HepG2 (cell line): ENCODE results near the gene INTS3. TPM values are rescaled to one million over a fixed set of nuclear protein-coding genes. Genes with fewer than 3 reads are reported as not detected.

ENCODE experiments used
- ATRX ChIP-seq: sonication (generic); formaldehyde crosslinking; IDR thresholded peaks from 2 replicates; pipeline ENCODE4 v1.4.0; 2020; ENCODE audit warnings: missing genetic modification reagents, borderline replicate concordance
- ESRRA ChIP-seq: sonication (generic); formaldehyde crosslinking; IDR thresholded peaks from 2 replicates; pipeline ENCODE4 v1.5.1; 2020; ENCODE audit warnings: mild to moderate bottlenecking, low read depth, missing genetic modification reagents
- HMGA1 ChIP-seq: sonication (generic); formaldehyde crosslinking; conservative IDR thresholded peaks from 2 replicates; pipeline ENCODE4 v1.4.0; 2020; ENCODE audit warnings: missing genetic modification reagents
- KAT8 ChIP-seq: IDR thresholded peaks from 2 replicates; pipeline ENCODE4 v1.6.1; 2016; ENCODE audit warnings: missing genetic modification reagents, missing compliant biosample characterization
- NFYC ChIP-seq: IDR thresholded peaks from 2 replicates; pipeline ENCODE4 v1.6.1; 2016; ENCODE audit warnings: missing genetic modification reagents, missing compliant biosample characterization
- PHF20 ChIP-seq: sonication (generic); formaldehyde crosslinking; IDR thresholded peaks from 2 replicates; pipeline ENCODE4 v1.5.0; 2020; ENCODE audit warnings: mild to moderate bottlenecking, missing genetic modification reagents
- POLR2A ChIP-seq, 2 experiments: IDR thresholded peaks; 2 replicates each; pipeline ENCODE4 v1.6.1; 2011; ENCODE audit warnings: low read depth in 2 of 2, low read length in 2 of 2, mild to moderate bottlenecking in 1 of 2, moderate library complexity in 1 of 2; ENCODE audit not compliant: insufficient read depth in 1 of 2
- RNF2 ChIP-seq: fragments of 450-650 bp; conservative IDR thresholded peaks from 2 replicates; pipeline ENCODE4 v1.6.1; 2016; ENCODE audit warnings: low read depth
- SMAD1 ChIP-seq: sonication (generic); formaldehyde crosslinking; IDR thresholded peaks from 2 replicates; pipeline ENCODE4 v1.4.0; 2020; ENCODE audit warnings: missing genetic modification reagents, low read depth, mild to moderate bottlenecking, borderline replicate concordance
- TEAD2 ChIP-seq: sonication (generic); formaldehyde crosslinking; IDR thresholded peaks from 2 replicates; pipeline ENCODE4 v1.9.0; 2021; ENCODE audit warnings: missing genetic modification reagents
- YY1 ChIP-seq: IDR thresholded peaks from 2 replicates; pipeline ENCODE4 v1.6.1; 2011; ENCODE audit warnings: low read length, low read depth, moderate library complexity, mild to moderate bottlenecking; ENCODE audit not compliant: insufficient read depth, insufficient replicate concordance
- ZNF143 ChIP-seq: sonication (generic); formaldehyde crosslinking; IDR thresholded peaks from 2 replicates; pipeline ENCODE4 v1.4.0; 2020; ENCODE audit warnings: missing genetic modification reagents
- ZNF430 ChIP-seq: sonication (generic); formaldehyde crosslinking; IDR thresholded peaks from 2 replicates; pipeline ENCODE4 v1.9.0; 2021; ENCODE audit warnings: mild to moderate bottlenecking, missing genetic modification reagents
- ZNF572 ChIP-seq: sonication (generic); formaldehyde crosslinking; IDR thresholded peaks from 2 replicates; pipeline ENCODE4 v1.5.1; 2020; ENCODE audit warnings: mild to moderate bottlenecking, missing genetic modification reagents
- ZNF775 ChIP-seq: sonication (generic); formaldehyde crosslinking; IDR thresholded peaks from 2 replicates; pipeline ENCODE4 v1.4.0; 2020; ENCODE audit warnings: missing genetic modification reagents, mild to moderate bottlenecking, moderate library complexity, borderline replicate concordance
- polyA plus RNA-seq, 8 experiments: library from polyadenylated mRNA; depleted of rRNA in 3 of 8; stranded (reverse) in 7 of 8; unstranded in 1 of 8; fragments of >200 nt; fragmentation: Illumina TruSeq in 4 of 8; extraction: Trizol in 4 of 8; gene quantifications; 2 replicates each; pipeline versions ENCODE4 v1.2.1 to v1.2.3, GENCODE V29; 2011 to 2016; ENCODE audit warnings: low read depth in 4 of 8, missing spikeins in 1 of 8, mixed read lengths in 1 of 8; ENCODE audit not compliant: insufficient read depth in 1 of 8
- total RNA-seq, 5 experiments: library from RNA; depleted of rRNA; stranded (reverse); fragments of >200 nt; fragmentation: Illumina TruSeq; extraction: Trizol; gene quantifications; 2 replicates each; pipeline ENCODE4 v1.2.3, GENCODE V29; 2016; ENCODE audit warnings: low read depth in 1 of 5
- TF ChIP-seq, protein P1 (sequence below): sonication (generic); formaldehyde crosslinking; conservative IDR thresholded peaks from 2 replicates; pipeline ENCODE4 v1.4.0; 2020; ENCODE audit warnings: missing genetic modification reagents
- TF ChIP-seq, protein P2 (sequence below): sonication (generic); formaldehyde crosslinking; IDR thresholded peaks from 2 replicates; pipeline ENCODE4 v1.4.0; 2020; ENCODE audit warnings: mild to moderate bottlenecking, missing genetic modification reagents
- TF ChIP-seq, protein P3 (sequence below): sonication (generic); formaldehyde crosslinking; IDR thresholded peaks from 2 replicates; pipeline ENCODE4 v1.9.0; 2022; ENCODE audit warnings: missing genetic modification reagents, mild to moderate bottlenecking, borderline replicate concordance
- TF ChIP-seq, protein P4 (sequence below): IDR thresholded peaks from 2 replicates; pipeline ENCODE4 v1.6.1; 2012; ENCODE audit warnings: inconsistent platforms
- TF ChIP-seq, protein P5 (sequence below): sonication (generic); formaldehyde crosslinking; IDR thresholded peaks from 2 replicates; pipeline ENCODE4 v1.8.1; 2023; ENCODE audit warnings: mild to moderate bottlenecking, moderate library complexity, missing genetic modification reagents

INTS3 gene
- total and polyA plus RNA-seq, 2 of the 13 experiments (the other 11 are each of a cell fraction or from before 2014, with no cell fraction given) = 17.2 to 27.2 TPM

DNA sequence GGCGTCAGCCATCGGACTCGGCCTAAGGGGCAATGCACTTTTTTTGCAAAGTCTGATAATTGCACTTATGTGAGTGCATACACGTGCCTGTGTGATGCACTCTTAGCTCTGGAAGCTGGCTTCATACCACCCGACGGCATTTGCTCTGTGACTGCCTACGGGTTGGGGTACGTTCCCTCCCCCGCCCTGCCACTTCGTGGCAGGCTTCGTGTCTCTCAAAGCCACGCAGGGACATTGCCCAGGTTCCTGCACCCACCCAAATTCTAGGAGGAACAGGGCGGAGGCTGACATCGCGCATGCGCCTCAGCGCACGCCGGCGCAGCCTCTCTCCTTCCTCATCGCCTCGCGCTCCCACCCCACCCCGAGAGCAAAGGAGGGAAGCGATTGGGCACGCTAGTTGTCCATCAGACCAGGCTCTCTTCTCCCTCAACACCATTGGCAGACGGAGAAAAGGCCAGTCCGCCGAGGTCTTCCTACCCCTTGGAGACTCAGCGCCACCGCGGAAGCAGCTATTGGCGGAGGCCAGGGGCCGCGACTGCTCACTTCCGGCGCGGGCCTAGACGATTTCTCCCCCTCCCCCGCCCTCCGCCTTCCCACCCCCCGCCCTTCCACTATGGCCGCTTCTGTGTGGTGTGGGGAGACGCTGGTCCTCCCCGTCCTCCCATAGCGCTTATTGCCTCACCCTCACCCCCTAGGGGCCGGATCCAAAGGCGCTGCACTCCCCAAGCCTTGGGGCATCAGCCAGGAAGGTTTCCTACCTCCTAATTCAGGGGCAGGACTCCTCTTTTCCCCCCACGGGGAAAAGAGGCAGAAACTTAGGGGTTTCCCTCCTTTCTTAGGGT lies at the start of gene INTS3 (continued):
- TF ChIP-seq, protein P1, sequence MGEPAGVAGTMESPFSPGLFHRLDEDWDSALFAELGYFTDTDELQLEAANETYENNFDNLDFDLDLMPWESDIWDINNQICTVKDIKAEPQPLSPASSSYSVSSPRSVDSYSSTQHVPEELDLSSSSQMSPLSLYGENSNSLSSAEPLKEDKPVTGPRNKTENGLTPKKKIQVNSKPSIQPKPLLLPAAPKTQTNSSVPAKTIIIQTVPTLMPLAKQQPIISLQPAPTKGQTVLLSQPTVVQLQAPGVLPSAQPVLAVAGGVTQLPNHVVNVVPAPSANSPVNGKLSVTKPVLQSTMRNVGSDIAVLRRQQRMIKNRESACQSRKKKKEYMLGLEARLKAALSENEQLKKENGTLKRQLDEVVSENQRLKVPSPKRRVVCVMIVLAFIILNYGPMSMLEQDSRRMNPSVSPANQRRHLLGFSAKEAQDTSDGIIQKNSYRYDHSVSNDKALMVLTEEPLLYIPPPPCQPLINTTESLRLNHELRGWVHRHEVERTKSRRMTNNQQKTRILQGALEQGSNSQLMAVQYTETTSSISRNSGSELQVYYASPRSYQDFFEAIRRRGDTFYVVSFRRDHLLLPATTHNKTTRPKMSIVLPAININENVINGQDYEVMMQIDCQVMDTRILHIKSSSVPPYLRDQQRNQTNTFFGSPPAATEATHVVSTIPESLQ (CRISPR knock-in tag) = no peak
- TF ChIP-seq ESRRA (CRISPR knock-in tag) (no peak), TEAD2 (CRISPR knock-in tag) (no peak), HMGA1 (CRISPR knock-in tag) (no peak), ZNF430 (CRISPR knock-in tag) (no peak), ATRX (CRISPR knock-in tag) (no peak), RNF2 (peak; percentile 77; the same call in 1 of the 2 replicates), NFYC (CRISPR knock-in tag) (peak; percentile 96), ZNF775 (CRISPR knock-in tag) (no peak), KAT8 (peak; percentile 79), PHF20 (CRISPR knock-in tag) (peak; percentile 84), POLR2A (IDR thresholded peaks at IDR 0.05; ENCODE audit: insufficient read depth in 1 of 2, low read depth in 2 of 2, low read length in 2 of 2) (peak; percentile 73 to 76), ZNF572 (peak; percentile 80; the same call in 1 of the 2 replicates), ZNF143 (CRISPR knock-in tag) (peak; percentile 3; the same call in 1 of the 2 replicates), YY1 (peak; percentile 85), SMAD1 (CRISPR knock-in tag) (0 out of 2 replicates have a peak, but pooled peaks have one; percentile 63)
- TF ChIP-seq, protein P2, sequence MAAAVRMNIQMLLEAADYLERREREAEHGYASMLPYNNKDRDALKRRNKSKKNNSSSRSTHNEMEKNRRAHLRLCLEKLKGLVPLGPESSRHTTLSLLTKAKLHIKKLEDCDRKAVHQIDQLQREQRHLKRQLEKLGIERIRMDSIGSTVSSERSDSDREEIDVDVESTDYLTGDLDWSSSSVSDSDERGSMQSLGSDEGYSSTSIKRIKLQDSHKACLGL (CRISPR knock-in tag) = peak; percentile 59; the same call in 1 of the 2 replicates
- TF ChIP-seq, protein P3, sequence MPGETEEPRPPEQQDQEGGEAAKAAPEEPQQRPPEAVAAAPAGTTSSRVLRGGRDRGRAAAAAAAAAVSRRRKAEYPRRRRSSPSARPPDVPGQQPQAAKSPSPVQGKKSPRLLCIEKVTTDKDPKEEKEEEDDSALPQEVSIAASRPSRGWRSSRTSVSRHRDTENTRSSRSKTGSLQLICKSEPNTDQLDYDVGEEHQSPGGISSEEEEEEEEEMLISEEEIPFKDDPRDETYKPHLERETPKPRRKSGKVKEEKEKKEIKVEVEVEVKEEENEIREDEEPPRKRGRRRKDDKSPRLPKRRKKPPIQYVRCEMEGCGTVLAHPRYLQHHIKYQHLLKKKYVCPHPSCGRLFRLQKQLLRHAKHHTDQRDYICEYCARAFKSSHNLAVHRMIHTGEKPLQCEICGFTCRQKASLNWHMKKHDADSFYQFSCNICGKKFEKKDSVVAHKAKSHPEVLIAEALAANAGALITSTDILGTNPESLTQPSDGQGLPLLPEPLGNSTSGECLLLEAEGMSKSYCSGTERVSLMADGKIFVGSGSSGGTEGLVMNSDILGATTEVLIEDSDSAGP (CRISPR knock-in tag) = 0 out of 2 replicates have a peak, but pooled peaks have one; percentile 47
- TF ChIP-seq, protein P4, sequence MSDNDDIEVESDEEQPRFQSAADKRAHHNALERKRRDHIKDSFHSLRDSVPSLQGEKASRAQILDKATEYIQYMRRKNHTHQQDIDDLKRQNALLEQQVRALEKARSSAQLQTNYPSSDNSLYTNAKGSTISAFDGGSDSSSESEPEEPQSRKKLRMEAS = peak; percentile 74; the same call in 1 of the 2 replicates
- TF ChIP-seq, protein P5, sequence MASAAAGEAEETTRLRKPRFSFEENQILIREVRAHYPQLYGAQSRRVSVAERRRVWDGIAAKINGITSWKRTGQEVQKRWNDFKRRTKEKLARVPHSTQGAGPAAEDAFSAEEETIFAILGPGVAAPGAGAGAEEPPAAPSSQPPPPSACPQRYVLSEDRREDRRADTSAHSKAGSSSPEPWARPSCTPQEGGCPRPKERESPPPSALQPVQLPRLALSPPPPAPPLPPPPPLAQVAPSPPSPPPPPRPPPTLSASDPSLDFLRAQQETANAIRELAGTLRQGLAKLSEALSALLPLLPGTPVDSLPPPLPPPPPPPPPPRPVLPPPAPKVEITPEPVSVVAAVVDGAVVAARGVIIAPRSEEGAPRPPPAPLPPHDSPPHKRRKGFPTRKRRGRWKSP (CRISPR knock-in tag) = peak; percentile 66; the same call in 1 of the 2 replicates
